Measurements from ENCODE around the gene PAQR3.

GRCh38 chr4:78865451-78865850 is 73.8 kb downstream of the PAQR3 start:
- no peak for TF ChIP-seq EZH2 (optimal IDR thresholded peaks at IDR 0.05; ENCODE audit: low read depth, low read length)
- TF ChIP-seq, protein P1, sequence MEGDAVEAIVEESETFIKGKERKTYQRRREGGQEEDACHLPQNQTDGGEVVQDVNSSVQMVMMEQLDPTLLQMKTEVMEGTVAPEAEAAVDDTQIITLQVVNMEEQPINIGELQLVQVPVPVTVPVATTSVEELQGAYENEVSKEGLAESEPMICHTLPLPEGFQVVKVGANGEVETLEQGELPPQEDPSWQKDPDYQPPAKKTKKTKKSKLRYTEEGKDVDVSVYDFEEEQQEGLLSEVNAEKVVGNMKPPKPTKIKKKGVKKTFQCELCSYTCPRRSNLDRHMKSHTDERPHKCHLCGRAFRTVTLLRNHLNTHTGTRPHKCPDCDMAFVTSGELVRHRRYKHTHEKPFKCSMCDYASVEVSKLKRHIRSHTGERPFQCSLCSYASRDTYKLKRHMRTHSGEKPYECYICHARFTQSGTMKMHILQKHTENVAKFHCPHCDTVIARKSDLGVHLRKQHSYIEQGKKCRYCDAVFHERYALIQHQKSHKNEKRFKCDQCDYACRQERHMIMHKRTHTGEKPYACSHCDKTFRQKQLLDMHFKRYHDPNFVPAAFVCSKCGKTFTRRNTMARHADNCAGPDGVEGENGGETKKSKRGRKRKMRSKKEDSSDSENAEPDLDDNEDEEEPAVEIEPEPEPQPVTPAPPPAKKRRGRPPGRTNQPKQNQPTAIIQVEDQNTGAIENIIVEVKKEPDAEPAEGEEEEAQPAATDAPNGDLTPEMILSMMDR (IDR thresholded peaks at IDR 0.05; ENCODE audit: low read length): no peak

Data from MM.1S (cell line).